IPS DF 6.9 (cell line): ENCODE measurements around the gene PLPP3.

Experiments used
- DNase-seq: peaks from one replicate; pipeline ENCODE4 v3.0.0-alpha.2; 2013; ENCODE audit warnings: low read depth, low spot score
- H3K27ac ChIP-seq: one replicate; pipeline ENCODE4 v1.5.1; 2013; ENCODE audit warnings: low read length, control low read depth
- H3K27me3 ChIP-seq: 2 replicates; pipeline ENCODE4 v1.6.1; 2013; ENCODE audit warnings: mild to moderate bottlenecking, low read length; ENCODE audit not compliant: control insufficient read depth, insufficient read depth
- H3K36me3 ChIP-seq: 2 replicates; pipeline ENCODE4 v1.6.1; 2013; ENCODE audit warnings: low read length; ENCODE audit not compliant: control insufficient read depth, insufficient read depth
- H3K4me1 ChIP-seq: 2 replicates; pipeline ENCODE4 v1.6.1; 2013; ENCODE audit warnings: low read length; ENCODE audit not compliant: control insufficient read depth, insufficient read depth
- H3K4me3 ChIP-seq: 2 replicates; pipeline ENCODE4 v1.5.1; 2013; ENCODE audit warnings: mild to moderate bottlenecking, low read length
- H3K9me3 ChIP-seq: 2 replicates; pipeline ENCODE4 v1.6.1; 2013; ENCODE audit warnings: low read length, inconsistent platforms; ENCODE audit not compliant: control insufficient read depth, insufficient read depth
- WGBS: extraction: QIAGEN DNeasy Blood & Tissue Kit; methylation state at CpG from one replicate; pipeline ENCODE4 v1.1.7; 2013; ENCODE audit warnings: mixed read lengths, missing lambda C conversion rate; ENCODE audit not compliant: insufficient read length, insufficient coverage; 5-methylcytosine and 5-hydroxymethylcytosine counted together

The PLPP3 gene

GRCh38 chr1:56535939-56536338 lies 43.4 kb downstream of the PLPP3 start:
- H3K9me3 ChIP-seq: no peaks in the 10 kb centered on the region
- no peaks in the 10 kb centered on the region for H3K27me3 ChIP-seq
- DNase-seq: no peak
- H3K27ac ChIP-seq: peak overlapping the region; percentile 97
- H3K36me3 ChIP-seq: no peaks in the 10 kb centered on the region; the same call in 1 of the 2 replicates
- no CpG with 5 or more reads among the region's 4 CpGs for WGBS
- no peak overlapping the region for H3K4me3 ChIP-seq
- H3K4me1 ChIP-seq: peaks cover 23% of the 10 kb centered on the region

GRCh38 chr1:56535362-56535761 lies 44.0 kb downstream of the PLPP3 start:
- DNase-seq: peak; percentile 77
- peaks cover 23% of the 10 kb centered on the region for H3K4me1 ChIP-seq
- H3K27me3 ChIP-seq: no peaks in the 10 kb centered on the region
- no peaks in the 10 kb centered on the region for H3K9me3 ChIP-seq
- no peaks in the 10 kb centered on the region; the same call in 1 of the 2 replicates for H3K36me3 ChIP-seq
- peak overlapping the region; percentile 31 for H3K27ac ChIP-seq
- no CpG with 5 or more reads among the region's 2 CpGs for WGBS
- no peak overlapping the region for H3K4me3 ChIP-seq

GRCh38 chr1:56534130-56534651 lies 45.2 kb downstream of the PLPP3 start:
- Histone ChIP-seq H3K36me3 (no peaks in the 10 kb centered on the region; the same call in 1 of the 2 replicates), H3K27me3 (no peaks in the 10 kb centered on the region), H3K4me3 (no peak overlapping the region), H3K4me1 (peaks cover 23% of the 10 kb centered on the region), H3K27ac (peak overlapping the region; percentile 31), H3K9me3 (no peaks in the 10 kb centered on the region)
- no CpG with 5 or more reads among the region's 5 CpGs for WGBS
- DNase-seq: no peak

GRCh38 chr1:56533621-56534020 lies 45.7 kb downstream of the PLPP3 start:
- H3K9me3 ChIP-seq: no peaks in the 10 kb centered on the region
- WGBS: no CpG with 5 or more reads among the region's 4 CpGs
- no peak overlapping the region for H3K27ac ChIP-seq
- DNase-seq: no peak
- H3K4me1 ChIP-seq: peaks cover 25% of the 10 kb centered on the region
- no peak overlapping the region for H3K4me3 ChIP-seq
- H3K27me3 ChIP-seq: no peaks in the 10 kb centered on the region
- no peaks in the 10 kb centered on the region; the same call in 1 of the 2 replicates for H3K36me3 ChIP-seq

GRCh38 chr1:56533197-56533596 lies 46.2 kb downstream of the PLPP3 start:
- peaks cover 25% of the 10 kb centered on the region for H3K4me1 ChIP-seq
- no peak for DNase-seq

GRCh38 chr1:56532350-56532683 lies 47.0 kb downstream of the PLPP3 start:
- Histone ChIP-seq H3K4me3 (no peak overlapping the region), H3K27me3 (no peaks in the 10 kb centered on the region), H3K36me3 (no peaks in the 10 kb centered on the region; the same call in 1 of the 2 replicates), H3K27ac (no peak overlapping the region), H3K9me3 (no peaks in the 10 kb centered on the region), H3K4me1 (peaks cover 28% of the 10 kb centered on the region)
- no CpG with 5 or more reads among the region's 1 CpG for WGBS
- DNase-seq: no peak

More at GRCh38 chr1:56533197-56533596, 46.2 kb downstream of the PLPP3 start:
- Histone ChIP-seq H3K4me3 (no peak overlapping the region), H3K27me3 (no peaks in the 10 kb centered on the region), H3K9me3 (no peaks in the 10 kb centered on the region), H3K36me3 (no peaks in the 10 kb centered on the region; the same call in 1 of the 2 replicates), H3K27ac (no peak overlapping the region)
- WGBS: no CpG with 5 or more reads among the region's 3 CpGs

- H3K27me3 ChIP-seq: no peaks in the 10 kb centered on the region
- peaks cover 27% of the 10 kb centered on the region for H3K4me1 ChIP-seq
- no peak for DNase-seq
- no peaks in the 10 kb centered on the region; the same call in 1 of the 2 replicates for H3K36me3 ChIP-seq
- WGBS: no CpG with 5 or more reads among the region's 6 CpGs
- no peak overlapping the region for H3K27ac ChIP-seq
- H3K9me3 ChIP-seq: no peaks in the 10 kb centered on the region
- H3K4me3 ChIP-seq: no peak overlapping the region
Measured at GRCh38 chr1:56531624-56532349, 47.6 kb downstream of the PLPP3 start.

- H3K36me3 ChIP-seq: no peaks in the 10 kb centered on the region
- peaks cover 21% of the 10 kb centered on the region; the same call in 1 of the 2 replicates for H3K4me1 ChIP-seq
Measured at GRCh38 chr1:56529801-56530200, 49.6 kb downstream of the PLPP3 start.

GRCh38 chr1:56527548-56528302 lies 51.6 kb downstream of the PLPP3 start:
- no peaks in the 10 kb centered on the region for H3K9me3 ChIP-seq
- no CpG with 5 or more reads among the region's 8 CpGs for WGBS
- no peak overlapping the region for H3K4me3 ChIP-seq
- no peak overlapping the region for H3K27ac ChIP-seq
- H3K4me1 ChIP-seq: peaks cover 17% of the 10 kb centered on the region; the same call in 1 of the 2 replicates
- DNase-seq: no peak
- peaks cover 11% of the 10 kb centered on the region; the same call in 1 of the 2 replicates for H3K36me3 ChIP-seq
- no peaks in the 10 kb centered on the region for H3K27me3 ChIP-seq

More at GRCh38 chr1:56529801-56530200, 49.6 kb downstream of the PLPP3 start:
- no peak for DNase-seq
- Histone ChIP-seq H3K4me3 (no peak overlapping the region), H3K27ac (no peak overlapping the region), H3K9me3 (no peaks in the 10 kb centered on the region), H3K27me3 (no peaks in the 10 kb centered on the region)

- Histone ChIP-seq H3K36me3 (peaks cover 12% of the 10 kb centered on the region; the same call in 1 of the 2 replicates), H3K9me3 (no peaks in the 10 kb centered on the region), H3K27me3 (no peaks in the 10 kb centered on the region), H3K4me1 (peaks cover 11% of the 10 kb centered on the region; the same call in 1 of the 2 replicates), H3K27ac (no peak overlapping the region), H3K4me3 (no peak overlapping the region)
- no peak for DNase-seq
- no CpG with 5 or more reads among the region's 5 CpGs for WGBS
Measured at GRCh38 chr1:56526571-56527174, 52.7 kb downstream of the PLPP3 start.
